Body of pancreas (tissue), 4 donors: ENCODE measurements around the gene NOP9. TPM values are rescaled to one million over a fixed set of nuclear protein-coding genes. Genes with fewer than 3 reads are reported as not detected.

ENCODE experiments used
- ATAC-seq: fragments of 150-250 bp; one replicate; pipeline ENCODE4 v1.9.1; 2016
- DNase-seq, 4 donors: peaks; one replicate each; pipeline ENCODE4 v3.0.0-alpha.2; 2019
- H3K27ac ChIP-seq, 4 donors: fragments of 200-600 bp; sonication (generic); 1 replicate in 3 of 4; 2 replicates in 1 of 4; pipeline versions ENCODE4 v1.5.1 to v1.6.1; 2016 to 2019; ENCODE audit warnings: mild to moderate bottlenecking in 1 of 4, mixed read lengths in 1 of 4, moderate library complexity in 1 of 4
- H3K27me3 ChIP-seq, 2 donors: fragments of 200-600 bp; sonication (generic); one replicate each; pipeline ENCODE4 v1.6.0; 2016; ENCODE audit warnings: mild to moderate bottlenecking in 1 of 2
- H3K36me3 ChIP-seq, 2 donors: fragments of 200-600 bp; sonication (generic); replicated peaks in 1 of 2; 2 replicates each; pipeline ENCODE4 v1.5.1; 2016; ENCODE audit warnings: low read depth in 2 of 2; ENCODE audit not compliant: insufficient read depth in 1 of 2
- H3K4me1 ChIP-seq: fragments of 200-600 bp; sonication (generic); one replicate; pipeline ENCODE4 v1.6.0; 2016
- H3K4me3 ChIP-seq, 2 donors: fragments of 200-600 bp; sonication (generic); 1 replicate in 1 of 2; 2 replicates in 1 of 2; pipeline ENCODE4 v1.5.1; 2016 to 2019
- H3K9me3 ChIP-seq, 3 donors: fragments of 200-600 bp; sonication (generic); 1 replicate in 2 of 3; 2 replicates in 1 of 3; pipeline ENCODE4 v1.5.1; 2016
- CTCF ChIP-seq, 7 experiments: fragments of 450-650 bp in 4 of 7; fragments of 200-600 bp in 3 of 7; sonication (generic) in 3 of 7; IDR thresholded peaks; one replicate each; pipeline ENCODE4 v1.5.1; 2016 to 2019; ENCODE audit warnings: antibody characterized with exemption in 7 of 7
- POLR2A ChIP-seq, 3 donors: fragments of 450-650 bp; IDR thresholded peaks; one replicate each; pipeline ENCODE4 v1.6.1; 2016; ENCODE audit warnings: antibody characterized with exemption in 3 of 3, mild to moderate bottlenecking in 2 of 3
- WGBS, 2 donors: methylation state at CpG; one replicate each; pipeline ENCODE4 v1.1.5; 2017; 5-methylcytosine and 5-hydroxymethylcytosine counted together
- intact Hi-C: fragments of 100-400 bp; cut with DNase I; formaldehyde crosslinking; loops from one replicate; pipeline ENCODE4 v1.15.1; 2023
- total RNA-seq, 2 donors: library from RNA; depleted of rRNA; stranded (reverse); fragments of >200 nt; gene quantifications; one replicate each; pipeline ENCODE4 v1.1.0, GENCODE V29; 2016

The NOP9 gene
- total RNA-seq, 2 donors from 2014 or later = 10.6 to 12.2 TPM

- TF ChIP-seq CTCF (IDR thresholded peaks at IDR 0.05) (no peak), POLR2A (IDR thresholded peaks at IDR 0.05) (no peak)
- Histone ChIP-seq H3K27me3 (no peaks in the 10 kb centered on the region), H3K4me3 (no peak overlapping the region), H3K4me1 (no peaks in the 10 kb centered on the region), H3K27ac (no peak overlapping the region), H3K9me3 (no peaks in the 10 kb centered on the region), H3K36me3 (peaks cover 0 to 6% of the 10 kb centered on the region in 2 donors)
- intact Hi-C loops = loop anchor here (5.0 kb wide), 1 partner anchor 37 kb away; no protein-coding TSS in a partner anchor
- no peak for DNase-seq
- ATAC-seq = no peak
- WGBS, 2 donors = 69 to 79% methylated on average over 6 of the region's 6 CpGs
These were observed 9.9 kb upstream of the NOP9 start for GRCh38 chr14:24289649-24290280.

GRCh38 chr14:24290746-24291145 lies 8.9 kb upstream of the NOP9 start:
- intact Hi-C loops = no loop called here
- Histone ChIP-seq H3K9me3 (no peaks in the 10 kb centered on the region), H3K36me3 (peaks cover 0 to 6% of the 10 kb centered on the region in 2 donors), H3K27me3 (no peaks in the 10 kb centered on the region), H3K27ac (no peak overlapping the region), H3K4me1 (no peaks in the 10 kb centered on the region), H3K4me3 (no peak overlapping the region)
- DNase-seq (no peak), ATAC-seq (no peak)
- TF ChIP-seq POLR2A (IDR thresholded peaks at IDR 0.05) (no peak), CTCF (IDR thresholded peaks at IDR 0.05) (no peak)
- 78 to 84% methylated on average over 8 to 9 of the region's 9 CpGs for WGBS, 2 donors

GRCh38 chr14:24291446-24292117 lies 8.1 kb upstream of the NOP9 start:
- H3K4me1 ChIP-seq = no peaks in the 10 kb centered on the region
- H3K27me3 ChIP-seq = no peaks in the 10 kb centered on the region
- no peak for TF ChIP-seq POLR2A (IDR thresholded peaks at IDR 0.05)
- TF ChIP-seq CTCF (IDR thresholded peaks at IDR 0.05) = no peak
- ATAC-seq (no peak), DNase-seq (no peak)
- H3K4me3 ChIP-seq = no peak overlapping the region
- intact Hi-C loops = no loop called here
- H3K36me3 ChIP-seq = peaks cover 0 to 6% of the 10 kb centered on the region in 2 donors
- no peak overlapping the region for H3K27ac ChIP-seq
- H3K9me3 ChIP-seq = no peaks in the 10 kb centered on the region
- WGBS, 2 donors = 80 to 97% methylated on average over 3 of the region's 3 CpGs

- intact Hi-C loops = no loop called here
- no peak for ATAC-seq
These were observed 7.4 kb upstream of the NOP9 start for GRCh38 chr14:24292118-24292807.

More at GRCh38 chr14:24292118-24292807, 7.4 kb upstream of the NOP9 start:
- H3K27me3 ChIP-seq = no peaks in the 10 kb centered on the region
- 88 to 90% methylated on average over 11 of the region's 11 CpGs for WGBS, 2 donors
- H3K9me3 ChIP-seq = no peaks in the 10 kb centered on the region
- H3K27ac ChIP-seq = no peak overlapping the region
- H3K4me3 ChIP-seq = no peak overlapping the region
- peaks cover 7% of the 10 kb centered on the region for H3K4me1 ChIP-seq
- no peak for TF ChIP-seq CTCF (IDR thresholded peaks at IDR 0.05)
- no peak for TF ChIP-seq POLR2A (IDR thresholded peaks at IDR 0.05)
- peaks cover 0 to 6% of the 10 kb centered on the region in 2 donors for H3K36me3 ChIP-seq
- no peak for DNase-seq
